ENCODE data around the gene CDK3. TPM values are rescaled to one million over a fixed set of nuclear protein-coding genes. Genes with fewer than 3 reads are reported as not detected.

The CDK3 gene
- total and polyA plus RNA-seq, 2 donors (not counting 1 experiment from before 2014, with no cell fraction given) = 1.3 to 2.3 TPM

DNA sequence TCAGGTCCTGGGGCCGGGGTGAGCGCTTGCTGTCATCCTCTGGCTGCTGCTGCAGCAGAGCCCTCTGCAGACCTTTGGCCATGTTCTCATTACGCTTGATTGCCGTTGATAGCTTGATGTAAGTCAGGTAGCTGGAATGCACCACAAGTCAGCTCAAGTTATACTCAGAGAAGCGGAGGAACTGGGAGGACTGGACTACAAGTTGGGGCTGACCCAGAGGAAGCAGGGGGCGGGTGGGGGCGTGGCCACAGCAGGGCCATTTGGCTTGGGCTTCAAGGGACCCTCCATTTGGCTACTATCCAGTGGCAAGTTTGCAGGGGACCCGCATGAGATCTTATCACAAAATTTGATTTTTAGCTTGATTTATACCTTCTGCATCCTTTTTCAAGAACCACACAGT, 45.4 kb downstream of the CDK3 start:
- H4K20me1 ChIP-seq (ENCODE audit: control insufficient read depth, extremely low read depth, insufficient read depth, low read length) = no peaks in the 10 kb centered on the region
- TF ChIP-seq, protein P1, sequence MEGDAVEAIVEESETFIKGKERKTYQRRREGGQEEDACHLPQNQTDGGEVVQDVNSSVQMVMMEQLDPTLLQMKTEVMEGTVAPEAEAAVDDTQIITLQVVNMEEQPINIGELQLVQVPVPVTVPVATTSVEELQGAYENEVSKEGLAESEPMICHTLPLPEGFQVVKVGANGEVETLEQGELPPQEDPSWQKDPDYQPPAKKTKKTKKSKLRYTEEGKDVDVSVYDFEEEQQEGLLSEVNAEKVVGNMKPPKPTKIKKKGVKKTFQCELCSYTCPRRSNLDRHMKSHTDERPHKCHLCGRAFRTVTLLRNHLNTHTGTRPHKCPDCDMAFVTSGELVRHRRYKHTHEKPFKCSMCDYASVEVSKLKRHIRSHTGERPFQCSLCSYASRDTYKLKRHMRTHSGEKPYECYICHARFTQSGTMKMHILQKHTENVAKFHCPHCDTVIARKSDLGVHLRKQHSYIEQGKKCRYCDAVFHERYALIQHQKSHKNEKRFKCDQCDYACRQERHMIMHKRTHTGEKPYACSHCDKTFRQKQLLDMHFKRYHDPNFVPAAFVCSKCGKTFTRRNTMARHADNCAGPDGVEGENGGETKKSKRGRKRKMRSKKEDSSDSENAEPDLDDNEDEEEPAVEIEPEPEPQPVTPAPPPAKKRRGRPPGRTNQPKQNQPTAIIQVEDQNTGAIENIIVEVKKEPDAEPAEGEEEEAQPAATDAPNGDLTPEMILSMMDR (conservative IDR thresholded peaks at IDR 0.05 in 1 of 2, IDR thresholded peaks at IDR 0.05 in 1 of 2; ENCODE audit: low read depth in 1 of 2, low read length in 2 of 2) = no peak
- no peak overlapping the region for H2AFZ ChIP-seq (ENCODE audit: low read length)
- H3K9ac ChIP-seq (ENCODE audit: insufficient read depth, low read length) = no peak overlapping the region
- H3K27ac ChIP-seq (ENCODE audit: insufficient read depth, low read length) = no peak overlapping the region
- peaks cover under 1% of the 10 kb centered on the region for H3K79me2 ChIP-seq (ENCODE audit: control insufficient read depth, insufficient read depth, low read length)
- H3K4me2 ChIP-seq (ENCODE audit: extremely low read depth, insufficient read depth, low read length) = no peak overlapping the region
- H3K9me3 ChIP-seq (ENCODE audit: control insufficient read depth, insufficient read depth, low read depth, low read length) = no peaks in the 10 kb centered on the region
- no peaks in the 10 kb centered on the region for H3K27me3 ChIP-seq (ENCODE audit: control insufficient read depth, insufficient read depth, low read length)
- H3K4me1 ChIP-seq (ENCODE audit: control insufficient read depth, extremely low read depth, insufficient read depth, low read length) = no peaks in the 10 kb centered on the region
- DNase-seq (ENCODE audit: low read depth in 2 of 2) = no peak
- H3K4me3 ChIP-seq (replicated peaks in 1 of 4; ENCODE audit: control extremely low read depth in 1 of 4, insufficient read depth in 1 of 4, low read depth in 3 of 4, low read length in 4 of 4) = no peak overlapping the region
- peaks cover 24% of the 10 kb centered on the region for H3K36me3 ChIP-seq (ENCODE audit: control insufficient read depth, insufficient read depth, low read length)

DNA sequence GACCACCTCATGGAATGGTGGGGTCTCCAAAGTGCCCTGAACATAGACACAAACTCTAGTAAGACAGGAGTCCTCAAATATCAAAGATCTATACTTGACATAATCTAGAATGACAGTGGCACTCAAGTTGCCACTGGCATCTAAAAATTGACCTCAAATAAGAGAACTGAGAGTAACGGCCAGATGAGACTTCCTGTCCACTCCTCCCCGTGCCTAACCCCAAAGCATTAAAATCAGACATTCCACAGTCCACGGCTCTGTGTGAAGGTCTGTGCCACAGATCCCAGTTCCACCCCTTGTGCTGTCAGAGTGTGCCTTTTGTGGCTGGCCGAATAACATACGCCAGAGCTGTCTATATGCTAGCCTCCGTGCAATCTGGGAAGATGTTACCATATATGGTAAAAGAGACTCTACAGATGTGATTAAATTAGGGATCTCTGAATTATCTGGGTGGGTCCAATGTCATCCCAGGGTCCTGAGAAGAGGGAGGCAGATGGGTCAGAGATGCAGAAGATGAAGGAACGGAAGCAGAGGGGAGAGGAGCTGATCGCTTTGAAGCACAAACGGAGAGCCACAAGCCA, 47.5 kb downstream of the CDK3 start:
- DNase-seq (ENCODE audit: low read depth in 2 of 2) = no peak
- no peaks in the 10 kb centered on the region for H4K20me1 ChIP-seq (ENCODE audit: control insufficient read depth, extremely low read depth, insufficient read depth, low read length)
- no peak overlapping the region for H3K4me2 ChIP-seq (ENCODE audit: extremely low read depth, insufficient read depth, low read length)
- H2AFZ ChIP-seq (ENCODE audit: low read length) = no peak overlapping the region
- TF ChIP-seq EZH2 (IDR thresholded peaks at IDR 0.05; ENCODE audit: low read length, missing control alignments) = no peak
- TF ChIP-seq, protein P1 (conservative IDR thresholded peaks at IDR 0.05 in 1 of 2, IDR thresholded peaks at IDR 0.05 in 1 of 2; ENCODE audit: low read depth in 1 of 2, low read length in 2 of 2) = no peak
- no peak overlapping the region for H3K9ac ChIP-seq (ENCODE audit: insufficient read depth, low read length)
- no peaks in the 10 kb centered on the region for H3K9me3 ChIP-seq (ENCODE audit: control insufficient read depth, insufficient read depth, low read depth, low read length)
- H3K27ac ChIP-seq (ENCODE audit: insufficient read depth, low read length) = no peak overlapping the region
- peaks cover 22% of the 10 kb centered on the region for H3K36me3 ChIP-seq (ENCODE audit: control insufficient read depth, insufficient read depth, low read length)
- H3K4me3 ChIP-seq (replicated peaks in 1 of 4; ENCODE audit: control extremely low read depth in 1 of 4, insufficient read depth in 1 of 4, low read depth in 3 of 4, low read length in 4 of 4) = no peak overlapping the region
- H3K4me1 ChIP-seq (ENCODE audit: control insufficient read depth, extremely low read depth, insufficient read depth, low read length) = no peaks in the 10 kb centered on the region
- no peaks in the 10 kb centered on the region for H3K27me3 ChIP-seq (ENCODE audit: control insufficient read depth, insufficient read depth, low read length)
- H3K79me2 ChIP-seq (ENCODE audit: control insufficient read depth, insufficient read depth, low read length) = peaks cover 2% of the 10 kb centered on the region

DNA sequence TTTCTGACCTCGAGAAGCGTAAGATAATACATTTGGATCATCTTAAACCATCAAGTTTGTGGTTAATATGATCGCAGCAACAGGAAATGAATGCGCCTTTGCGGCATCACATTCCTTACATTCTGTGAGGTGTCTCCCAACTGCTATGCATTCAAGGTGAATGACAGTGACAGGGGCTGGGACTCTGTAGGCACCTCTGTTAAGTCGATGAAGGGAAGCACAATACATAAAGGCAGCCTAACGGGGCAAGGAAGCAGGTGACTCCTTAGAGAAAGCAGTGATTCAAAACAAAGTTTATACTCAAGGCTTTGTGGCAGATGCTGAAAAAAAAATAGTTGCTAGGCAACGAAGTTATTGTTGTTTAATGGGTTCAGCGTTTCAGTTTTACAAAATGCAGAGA, 48.1 kb downstream of the CDK3 start:
- Histone ChIP-seq H3K79me2 (ENCODE audit: control insufficient read depth, insufficient read depth, low read length) (peaks cover 2% of the 10 kb centered on the region), H3K36me3 (ENCODE audit: control insufficient read depth, insufficient read depth, low read length) (peaks cover 18% of the 10 kb centered on the region)
- peak in 1 of 2 donors; percentile 66 for DNase-seq (ENCODE audit: low read depth in 2 of 2)

More for the DNA sequence above, 48.1 kb downstream of the CDK3 start:
- Histone ChIP-seq H3K27ac (ENCODE audit: insufficient read depth, low read length) (no peak overlapping the region), H3K4me3 (replicated peaks in 1 of 4; ENCODE audit: control extremely low read depth in 1 of 4, insufficient read depth in 1 of 4, low read depth in 3 of 4, low read length in 4 of 4) (no peak overlapping the region), H3K4me2 (ENCODE audit: extremely low read depth, insufficient read depth, low read length) (no peak overlapping the region), H4K20me1 (ENCODE audit: control insufficient read depth, extremely low read depth, insufficient read depth, low read length) (no peaks in the 10 kb centered on the region), H3K4me1 (ENCODE audit: control insufficient read depth, extremely low read depth, insufficient read depth, low read length) (no peaks in the 10 kb centered on the region), H3K9ac (ENCODE audit: insufficient read depth, low read length) (no peak overlapping the region), H3K9me3 (ENCODE audit: control insufficient read depth, insufficient read depth, low read depth, low read length) (no peaks in the 10 kb centered on the region), H2AFZ (ENCODE audit: low read length) (no peak overlapping the region), H3K27me3 (ENCODE audit: control insufficient read depth, insufficient read depth, low read length) (no peaks in the 10 kb centered on the region)
- no peak for TF ChIP-seq EZH2 (IDR thresholded peaks at IDR 0.05; ENCODE audit: low read length, missing control alignments)
- TF ChIP-seq, protein P1 (conservative IDR thresholded peaks at IDR 0.05 in 1 of 2, IDR thresholded peaks at IDR 0.05 in 1 of 2; ENCODE audit: low read depth in 1 of 2, low read length in 2 of 2) = no peak

All from fibroblast of lung (primary cell).